Measurements from ENCODE around the gene PSMC3.

Gene PSMC3

DNA sequence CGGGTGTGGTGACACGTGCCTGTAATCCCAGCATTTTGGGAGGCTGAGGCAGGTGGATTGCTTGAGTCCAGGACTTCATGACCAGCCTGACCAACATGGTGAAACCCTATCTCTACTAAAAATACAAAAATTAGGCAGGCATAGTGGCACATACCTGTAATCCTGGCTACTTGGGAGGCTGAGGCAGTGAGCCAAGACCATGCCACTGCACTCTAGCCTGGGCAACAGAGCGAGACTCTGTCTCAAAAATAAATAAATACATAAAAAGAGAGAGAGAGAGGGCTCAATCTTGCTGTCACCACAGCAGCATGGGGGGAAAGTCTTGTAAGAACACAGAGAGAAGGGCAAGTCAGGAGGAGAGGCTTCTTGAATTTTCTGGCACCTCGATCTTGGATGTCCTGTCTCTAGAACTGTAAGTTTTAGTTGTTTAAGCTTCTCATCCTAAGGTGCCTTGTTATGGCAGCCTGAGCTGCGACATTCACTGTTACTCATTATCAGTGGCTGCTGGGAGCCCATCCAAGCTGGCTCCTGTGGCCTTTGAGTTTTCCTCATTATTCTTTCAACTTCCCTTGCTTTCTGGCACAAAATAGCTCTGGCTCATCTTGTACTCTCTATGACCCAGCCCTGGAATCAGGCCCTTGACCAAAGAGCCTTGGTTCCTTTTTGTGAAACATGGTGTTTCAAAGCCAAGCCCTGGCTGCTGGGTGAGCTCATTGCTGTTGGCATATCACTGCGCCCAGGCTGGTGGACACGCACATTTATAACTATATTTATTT, 8.0 kb upstream of the PSMC3 start:
- H3K27ac ChIP-seq (ENCODE audit: poor library complexity, severe bottlenecking), result no peak overlapping the region
- H3K9me3 ChIP-seq (ENCODE audit: severe bottlenecking), result no peaks in the 10 kb centered on the region
- H3K4me1 ChIP-seq (ENCODE audit: insufficient read depth, poor library complexity, severe bottlenecking), result no peaks in the 10 kb centered on the region
- no peak overlapping the region for H3K4me3 ChIP-seq (ENCODE audit: severe bottlenecking)
- TF ChIP-seq, protein P1, sequence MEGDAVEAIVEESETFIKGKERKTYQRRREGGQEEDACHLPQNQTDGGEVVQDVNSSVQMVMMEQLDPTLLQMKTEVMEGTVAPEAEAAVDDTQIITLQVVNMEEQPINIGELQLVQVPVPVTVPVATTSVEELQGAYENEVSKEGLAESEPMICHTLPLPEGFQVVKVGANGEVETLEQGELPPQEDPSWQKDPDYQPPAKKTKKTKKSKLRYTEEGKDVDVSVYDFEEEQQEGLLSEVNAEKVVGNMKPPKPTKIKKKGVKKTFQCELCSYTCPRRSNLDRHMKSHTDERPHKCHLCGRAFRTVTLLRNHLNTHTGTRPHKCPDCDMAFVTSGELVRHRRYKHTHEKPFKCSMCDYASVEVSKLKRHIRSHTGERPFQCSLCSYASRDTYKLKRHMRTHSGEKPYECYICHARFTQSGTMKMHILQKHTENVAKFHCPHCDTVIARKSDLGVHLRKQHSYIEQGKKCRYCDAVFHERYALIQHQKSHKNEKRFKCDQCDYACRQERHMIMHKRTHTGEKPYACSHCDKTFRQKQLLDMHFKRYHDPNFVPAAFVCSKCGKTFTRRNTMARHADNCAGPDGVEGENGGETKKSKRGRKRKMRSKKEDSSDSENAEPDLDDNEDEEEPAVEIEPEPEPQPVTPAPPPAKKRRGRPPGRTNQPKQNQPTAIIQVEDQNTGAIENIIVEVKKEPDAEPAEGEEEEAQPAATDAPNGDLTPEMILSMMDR (IDR thresholded peaks at IDR 0.05; ENCODE audit: poor library complexity, severe bottlenecking), result no peak
- H3K36me3 ChIP-seq (ENCODE audit: low read depth), result no peaks in the 10 kb centered on the region
- H3K27me3 ChIP-seq (ENCODE audit: insufficient read depth, poor library complexity, severe bottlenecking), result no peaks in the 10 kb centered on the region
- ATAC-seq (ENCODE audit: low read depth) (no peak), DNase-seq (ENCODE audit: low spot score) (no peak)

DNA sequence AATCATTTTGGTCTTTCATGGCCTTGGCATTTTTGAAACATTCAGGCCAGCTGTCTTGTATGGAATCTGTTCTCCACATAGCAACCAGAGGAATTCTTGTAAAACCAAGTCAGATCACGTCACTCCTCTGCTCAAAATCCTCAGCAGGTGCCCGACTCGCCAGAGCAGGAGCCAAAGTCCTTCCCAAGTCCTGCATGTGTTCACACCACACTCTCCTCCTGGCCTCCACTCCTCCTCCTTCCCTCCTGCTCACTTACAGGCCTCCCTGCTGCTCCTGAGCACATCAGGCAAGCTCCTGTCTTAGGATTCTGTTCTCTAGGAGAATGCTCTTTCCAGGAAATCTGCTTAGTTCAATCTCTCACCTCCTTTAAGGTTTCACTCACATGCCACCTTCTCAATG, 6.9 kb upstream of the PSMC3 start:
- DNase-seq (ENCODE audit: low spot score) (no peak), ATAC-seq (ENCODE audit: low read depth) (no peak)
- TF ChIP-seq, protein P1 (IDR thresholded peaks at IDR 0.05; ENCODE audit: poor library complexity, severe bottlenecking), result no peak
- no peak overlapping the region for H3K27ac ChIP-seq (ENCODE audit: poor library complexity, severe bottlenecking)
- no peaks in the 10 kb centered on the region for H3K9me3 ChIP-seq (ENCODE audit: severe bottlenecking)
- H3K27me3 ChIP-seq (ENCODE audit: insufficient read depth, poor library complexity, severe bottlenecking), result no peaks in the 10 kb centered on the region
- no peak overlapping the region for H3K4me3 ChIP-seq (ENCODE audit: severe bottlenecking)
- H3K36me3 ChIP-seq (ENCODE audit: low read depth), result no peaks in the 10 kb centered on the region
- H3K4me1 ChIP-seq (ENCODE audit: insufficient read depth, poor library complexity, severe bottlenecking), result no peaks in the 10 kb centered on the region

DNA sequence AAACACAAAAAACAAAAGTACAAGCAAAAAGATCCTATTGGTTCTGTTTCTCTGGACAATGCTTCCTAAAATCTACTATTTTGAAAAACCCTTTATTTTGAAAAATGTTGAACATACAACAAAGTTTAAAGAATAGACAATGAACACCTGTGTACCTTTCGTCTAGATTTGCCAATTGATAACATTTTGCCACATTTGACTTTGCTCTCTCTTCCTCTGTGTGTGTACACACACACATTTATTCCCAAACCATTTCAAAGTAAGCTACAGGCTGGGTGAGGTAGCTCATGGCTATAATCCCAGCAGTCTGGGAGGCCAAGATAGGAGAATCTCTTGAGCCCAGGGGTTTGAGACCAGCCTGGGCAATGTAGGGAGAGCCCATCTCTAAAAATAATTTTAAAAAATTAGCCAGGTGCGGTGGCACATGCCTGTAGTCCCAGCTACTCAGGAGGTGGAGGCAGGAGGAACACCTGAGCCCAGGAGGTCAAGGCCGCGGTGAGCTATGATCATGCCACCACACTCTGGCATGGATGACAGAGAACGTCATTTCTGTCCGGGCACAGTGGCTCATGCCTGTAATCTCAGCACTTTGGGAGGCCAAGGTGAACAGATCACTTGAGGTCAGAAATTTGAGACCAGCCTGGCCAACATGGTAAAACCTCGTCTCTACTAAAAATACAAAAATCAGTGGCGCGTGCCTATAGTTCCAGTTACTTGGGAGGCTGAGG, 5.3 kb upstream of the PSMC3 start:
- ATAC-seq (ENCODE audit: low read depth) (no peak), DNase-seq (ENCODE audit: low spot score) (no peak)
- Histone ChIP-seq H3K27ac (ENCODE audit: poor library complexity, severe bottlenecking) (no peak overlapping the region), H3K4me1 (ENCODE audit: insufficient read depth, poor library complexity, severe bottlenecking) (no peaks in the 10 kb centered on the region), H3K4me3 (ENCODE audit: severe bottlenecking) (no peak overlapping the region), H3K27me3 (ENCODE audit: insufficient read depth, poor library complexity, severe bottlenecking) (no peaks in the 10 kb centered on the region), H3K36me3 (ENCODE audit: low read depth) (no peaks in the 10 kb centered on the region), H3K9me3 (ENCODE audit: severe bottlenecking) (no peaks in the 10 kb centered on the region)
- TF ChIP-seq, protein P1 (IDR thresholded peaks at IDR 0.05; ENCODE audit: poor library complexity, severe bottlenecking), result no peak

DNA sequence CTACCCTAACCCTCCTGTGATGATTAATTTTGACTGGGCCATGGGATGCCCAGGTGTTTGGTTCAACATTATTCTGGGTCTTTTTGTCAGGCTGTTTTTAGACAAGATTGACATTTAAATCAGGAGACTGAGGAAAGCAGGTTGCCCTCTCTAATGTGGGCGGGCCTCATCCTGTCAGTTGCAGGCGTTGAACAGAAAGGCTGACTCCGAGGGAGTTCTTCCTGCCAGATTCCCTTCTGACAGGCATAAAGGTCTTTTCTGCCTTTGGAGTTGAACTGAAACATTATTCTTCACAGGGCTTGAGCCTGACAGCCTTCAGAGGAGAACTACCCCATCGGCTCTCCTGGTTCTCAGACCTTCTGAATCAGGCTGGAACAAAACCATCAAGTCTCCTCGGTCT, 4.3 kb upstream of the PSMC3 start:
- Histone ChIP-seq H3K36me3 (ENCODE audit: low read depth) (peaks cover 2% of the 10 kb centered on the region), H3K27me3 (ENCODE audit: insufficient read depth, poor library complexity, severe bottlenecking) (no peaks in the 10 kb centered on the region), H3K27ac (ENCODE audit: poor library complexity, severe bottlenecking) (no peak overlapping the region), H3K4me3 (ENCODE audit: severe bottlenecking) (no peak overlapping the region), H3K4me1 (ENCODE audit: insufficient read depth, poor library complexity, severe bottlenecking) (no peaks in the 10 kb centered on the region), H3K9me3 (ENCODE audit: severe bottlenecking) (no peaks in the 10 kb centered on the region)
- no peak for ATAC-seq (ENCODE audit: low read depth)
- no peak for DNase-seq (ENCODE audit: low spot score)
- TF ChIP-seq, protein P1 (IDR thresholded peaks at IDR 0.05; ENCODE audit: poor library complexity, severe bottlenecking), result no peak

DNA sequence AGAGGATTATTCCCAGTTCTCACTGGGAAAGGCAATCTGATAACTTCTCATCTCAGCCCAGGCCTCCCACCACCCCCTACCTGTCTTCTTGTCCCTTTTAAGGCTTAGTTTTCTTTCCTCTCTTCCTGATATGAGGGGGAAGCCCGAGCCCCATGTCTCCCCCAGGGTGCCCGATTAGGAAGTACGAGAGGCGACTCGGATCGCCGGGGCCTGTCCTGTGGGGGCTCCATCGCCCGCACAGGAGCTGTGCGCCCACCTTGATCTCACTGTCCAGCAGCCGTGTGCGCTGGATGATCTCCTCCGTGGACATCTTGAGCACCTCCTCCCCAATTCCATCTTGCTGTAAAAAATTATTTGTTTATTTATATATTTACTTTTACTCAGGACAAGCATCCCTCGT, 628 bp downstream of the PSMC3 start:
- ATAC-seq (ENCODE audit: low read depth), result no peak
- Histone ChIP-seq H3K27ac (ENCODE audit: poor library complexity, severe bottlenecking) (peak overlapping the region; percentile 56), H3K4me3 (ENCODE audit: severe bottlenecking) (peak overlapping the region; percentile 72), H3K27me3 (ENCODE audit: insufficient read depth, poor library complexity, severe bottlenecking) (no peaks in the 10 kb centered on the region), H3K9me3 (ENCODE audit: severe bottlenecking) (no peaks in the 10 kb centered on the region), H3K36me3 (ENCODE audit: low read depth) (peaks cover 45% of the 10 kb centered on the region), H3K4me1 (ENCODE audit: insufficient read depth, poor library complexity, severe bottlenecking) (peaks cover 5% of the 10 kb centered on the region)
- TF ChIP-seq, protein P1 (IDR thresholded peaks at IDR 0.05; ENCODE audit: poor library complexity, severe bottlenecking), result no peak
- DNase-seq (ENCODE audit: low spot score), result no peak
